Right lobe of liver (tissue), 6 donors: ENCODE measurements around the gene DNM3. TPM values are rescaled to one million over a fixed set of nuclear protein-coding genes. Genes with fewer than 3 reads are reported as not detected.

Experiments used
- ATAC-seq, 4 donors: fragments of 200-7000 bp; cut with Tn5 transposase; one replicate each; pipeline ENCODE4 v1.9.1; 2020; ENCODE audit warnings: mild to moderate bottlenecking in 4 of 4, moderate library complexity in 4 of 4
- DNase-seq, 3 donors: peaks; one replicate each; pipeline ENCODE4 v3.0.0-alpha.2; 2020
- H3K27ac ChIP-seq, 3 donors: fragments of 200-600 bp; one replicate each; pipeline ENCODE4 v1.8.0; 2022
- H3K27me3 ChIP-seq, 2 donors: fragments of 200-600 bp; one replicate each; pipeline ENCODE4 v1.8.0; 2022
- H3K36me3 ChIP-seq, 4 donors: fragments of 200-600 bp; sonication (generic) in 1 of 4; one replicate each; pipeline versions ENCODE4 v1.5.1 to v1.8.0; 2017 to 2022; ENCODE audit warnings: control low read depth in 1 of 4
- H3K4me1 ChIP-seq, 4 donors: fragments of 200-600 bp; sonication (generic) in 1 of 4; one replicate each; pipeline versions ENCODE4 v1.5.1 to v1.8.0; 2017 to 2022; ENCODE audit warnings: control low read depth in 1 of 4
- H3K4me3 ChIP-seq, 3 donors: fragments of 200-600 bp; one replicate each; pipeline ENCODE4 v1.8.0; 2022
- H3K9me3 ChIP-seq, 4 donors: fragments of 200-600 bp; sonication (generic) in 1 of 4; one replicate each; pipeline versions ENCODE4 v1.5.1 to v1.8.0; 2017 to 2022; ENCODE audit warnings: control low read depth in 1 of 4
- CTCF ChIP-seq, 4 donors: fragments of 200-600 bp in 3 of 4; fragments of 450-650 bp in 1 of 4; IDR thresholded peaks; one replicate each; pipeline versions ENCODE4 v1.5.1 to v1.8.0; 2016 to 2022; ENCODE audit warnings: antibody characterized with exemption in 4 of 4, mild to moderate bottlenecking in 2 of 4
- POLR2A ChIP-seq: fragments of 450-650 bp; IDR thresholded peaks from one replicate; pipeline ENCODE4 v1.6.1; 2017; ENCODE audit warnings: antibody characterized with exemption, mild to moderate bottlenecking
- WGBS: methylation state at CpG from one replicate; pipeline ENCODE4 v1.1.6; 2018; ENCODE audit warnings: low coverage, low lambda C conversion rate; ENCODE audit not compliant: insufficient coverage; ENCODE audit errors: missing lambda C conversion rate; 5-methylcytosine and 5-hydroxymethylcytosine counted together
- intact Hi-C, 2 donors: fragments of 100-400 bp; cut with DNase I; formaldehyde crosslinking; loops; one replicate each; pipeline versions ENCODE4 v1.11.2 to v1.14.1; 2022
- total RNA-seq, 6 experiments: library from RNA; depleted of rRNA in 2 of 6; stranded (reverse); fragments of >200 nt in 2 of 6; fragmentation: NEBNext Ultra II Directional in 3 of 6; extraction: Animal tissue kit (Norgen Biotek cat#: 25700) in 3 of 6; gene quantifications; one replicate each; pipeline versions ENCODE4 v1.1.0 to v1.2.4, GENCODE V29; 2016 to 2023
- donor health status: DM: no; HTN: yes; CAD: no.
- donor health status: DM: no; HTN: no; CAD: no.
- donor health status: DM: no; HTN: no; CAD: no.
- donor health status: DM: no; HTN: yes; CAD: no.
- donor health status: DM: no; HTN: yes; CAD: no.

DNM3 gene
- total RNA-seq, 6 experiments from 2014 or later: 0.29 to 0.92 (median 0.43) TPM

- no peaks in the 10 kb centered on the region for H3K27me3 ChIP-seq
- TF ChIP-seq CTCF (IDR thresholded peaks at IDR 0.05) (no peak), POLR2A (no peak)
- no peaks in the 10 kb centered on the region for H3K9me3 ChIP-seq
- peaks cover 0 to 2% (median 0%) of the 10 kb centered on the region in 4 donors for H3K4me1 ChIP-seq
- ATAC-seq: no peak
- DNase-seq: no peak
- no peak overlapping the region for H3K4me3 ChIP-seq
- intact Hi-C loops: loop anchor here in 1 of 2 donors (5.0 kb wide), 1 partner anchor 182 kb away; no protein-coding TSS in a partner anchor
- WGBS: 90% methylated on average over 3 of the region's 3 CpGs
- peaks cover 0 to 11% (median under 1%) of the 10 kb centered on the region in 4 donors for H3K36me3 ChIP-seq
- H3K27ac ChIP-seq: no peak overlapping the region
Measured at GRCh38 chr1:171800342-171800741, 41.0 kb upstream of the DNM3 start.

DNA sequence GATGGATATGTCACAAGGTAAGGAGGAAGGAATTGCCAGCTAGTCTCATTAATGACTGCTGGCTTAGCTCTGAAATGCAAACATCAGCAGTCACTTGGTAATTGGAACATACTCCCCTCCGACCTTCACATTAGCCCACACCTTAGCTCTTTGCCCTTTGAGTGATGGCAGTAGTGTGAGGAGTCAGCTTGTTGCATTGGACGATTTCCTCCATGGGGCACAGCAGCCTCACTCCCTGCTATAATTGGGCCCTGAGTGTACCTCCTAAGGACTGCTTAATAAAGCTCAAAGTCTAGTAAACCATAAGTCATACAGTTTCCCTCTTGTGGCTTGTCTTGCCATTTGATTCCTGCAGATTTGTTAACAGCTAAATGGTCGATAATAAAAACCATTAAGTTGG lies 40.4 kb upstream of the DNM3 start:
- no peaks in the 10 kb centered on the region for H3K4me1 ChIP-seq
- H3K4me3 ChIP-seq: no peak overlapping the region
- TF ChIP-seq CTCF (IDR thresholded peaks at IDR 0.05): no peak
- DNase-seq (no peak), ATAC-seq (no peak)
- peaks cover 0 to 7% (median 0%) of the 10 kb centered on the region in 4 donors for H3K36me3 ChIP-seq
- H3K27me3 ChIP-seq: no peaks in the 10 kb centered on the region
- H3K27ac ChIP-seq: no peak overlapping the region
- intact Hi-C loops: loop anchor here in 1 of 2 donors (5.0 kb wide), 1 partner anchor 181 kb away; no protein-coding TSS in a partner anchor
- no peaks in the 10 kb centered on the region for H3K9me3 ChIP-seq
- 75% methylated on average over 1 of the region's 3 CpGs for WGBS

DNA sequence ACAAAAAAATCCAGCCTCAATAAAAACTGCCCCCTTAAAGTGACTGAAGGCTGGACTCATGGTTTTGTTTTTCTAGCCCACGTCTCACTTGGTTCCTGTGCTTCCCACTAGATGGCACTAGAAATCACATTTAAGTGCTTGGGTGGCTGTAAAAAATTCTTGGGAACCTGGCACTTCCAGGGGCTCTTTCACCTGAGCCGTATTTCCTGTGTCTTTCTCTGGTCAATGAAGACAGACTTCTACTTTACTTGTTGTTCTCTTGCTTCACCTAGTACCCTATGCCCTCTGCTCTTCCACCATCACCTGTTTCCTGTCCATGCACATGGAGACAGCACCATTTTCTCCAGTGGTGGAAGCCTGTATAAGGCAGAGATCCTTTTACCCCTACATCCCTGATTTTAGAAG lies 39.8 kb upstream of the DNM3 start:
- intact Hi-C loops: loop anchor here in 1 of 2 donors (5.0 kb wide), 1 partner anchor 181 kb away; no protein-coding TSS in a partner anchor
- no peak overlapping the region for H3K4me3 ChIP-seq
- no peak for DNase-seq
- TF ChIP-seq CTCF (IDR thresholded peaks at IDR 0.05) (peak; percentile 54 to 72 (median 66)), POLR2A (no peak)
- H3K27me3 ChIP-seq: no peaks in the 10 kb centered on the region
- 0% methylated on average over 2 of the region's 2 CpGs for WGBS
- H3K27ac ChIP-seq: no peak overlapping the region
- peaks cover 0 to 2% (median 0%) of the 10 kb centered on the region in 4 donors for H3K36me3 ChIP-seq
- H3K4me1 ChIP-seq: no peaks in the 10 kb centered on the region
- H3K9me3 ChIP-seq: no peaks in the 10 kb centered on the region
- ATAC-seq: peak; percentile 57 to 75 (median 70)

- Histone ChIP-seq H3K27ac (no peak overlapping the region), H3K4me3 (no peak overlapping the region), H3K36me3 (no peaks in the 10 kb centered on the region), H3K4me1 (no peaks in the 10 kb centered on the region), H3K9me3 (no peaks in the 10 kb centered on the region), H3K27me3 (no peaks in the 10 kb centered on the region)
- 90% methylated on average over 3 of the region's 3 CpGs for WGBS
- TF ChIP-seq CTCF (IDR thresholded peaks at IDR 0.05) (no peak), POLR2A (no peak)
- ATAC-seq: no peak
- no peak for DNase-seq
- intact Hi-C loops: loop anchor here in 1 of 2 donors (5.0 kb wide), 1 partner anchor 180 kb away; no protein-coding TSS in a partner anchor
Measured at GRCh38 chr1:171802207-171802606, 39.1 kb upstream of the DNM3 start.
